Hematopoietic multipotent progenitor cell treated with erythropoietin and hydrocortisone succinate and interleukin-3 and kit ligand, for 8 days (in vitro differentiated cells): ENCODE results near the gene KCNC1.

Experiments used
- DNase-seq: peaks from one replicate; pipeline ENCODE4 v3.0.0-alpha.2; 2015

Gene KCNC1

GRCh38 chr11:17734418-17734911, at the start of gene KCNC1:
Gene KCNC1, plus strand, starts transcription at chr11:17734781. Its CDS starts 1,222 bp downstream, at chr11:17736003.
- DNase-seq: no peak

DNA sequence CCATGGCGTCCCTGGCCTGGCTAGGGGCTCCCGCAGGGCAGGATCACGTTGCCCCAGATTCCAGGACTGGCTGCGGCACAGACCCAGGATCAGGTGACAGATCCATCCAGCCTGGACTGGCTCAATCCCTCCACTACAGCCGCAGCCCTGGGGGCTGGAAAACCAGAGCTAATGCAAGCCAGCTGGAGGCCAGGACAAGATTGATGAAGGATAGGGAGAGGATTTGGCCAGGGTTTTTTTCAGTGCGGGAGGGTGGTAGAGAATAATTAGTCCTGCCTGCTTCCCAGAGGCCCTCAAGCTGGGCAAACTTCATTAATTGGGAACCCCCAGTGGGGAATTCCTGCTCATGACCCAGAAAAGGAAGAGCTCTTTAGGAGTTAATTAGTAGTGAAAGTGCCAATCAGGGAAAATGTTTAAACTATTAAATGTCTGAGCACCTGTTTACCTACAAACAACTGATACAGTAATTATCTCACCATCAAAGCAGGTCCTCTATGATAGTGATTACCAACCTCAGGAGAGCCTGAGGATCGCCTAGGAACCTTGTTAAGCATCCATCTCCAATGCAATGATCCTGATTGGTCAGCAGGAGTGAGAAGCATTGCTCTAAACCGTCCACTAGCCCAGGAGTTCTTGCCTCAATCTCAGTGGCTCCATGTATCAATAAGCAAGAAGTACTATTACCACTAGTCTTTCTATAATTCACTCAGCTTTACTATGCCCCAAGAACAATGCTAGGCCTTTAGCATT, 48.2 kb upstream of the KCNC1 start:
- no peak for DNase-seq

DNA sequence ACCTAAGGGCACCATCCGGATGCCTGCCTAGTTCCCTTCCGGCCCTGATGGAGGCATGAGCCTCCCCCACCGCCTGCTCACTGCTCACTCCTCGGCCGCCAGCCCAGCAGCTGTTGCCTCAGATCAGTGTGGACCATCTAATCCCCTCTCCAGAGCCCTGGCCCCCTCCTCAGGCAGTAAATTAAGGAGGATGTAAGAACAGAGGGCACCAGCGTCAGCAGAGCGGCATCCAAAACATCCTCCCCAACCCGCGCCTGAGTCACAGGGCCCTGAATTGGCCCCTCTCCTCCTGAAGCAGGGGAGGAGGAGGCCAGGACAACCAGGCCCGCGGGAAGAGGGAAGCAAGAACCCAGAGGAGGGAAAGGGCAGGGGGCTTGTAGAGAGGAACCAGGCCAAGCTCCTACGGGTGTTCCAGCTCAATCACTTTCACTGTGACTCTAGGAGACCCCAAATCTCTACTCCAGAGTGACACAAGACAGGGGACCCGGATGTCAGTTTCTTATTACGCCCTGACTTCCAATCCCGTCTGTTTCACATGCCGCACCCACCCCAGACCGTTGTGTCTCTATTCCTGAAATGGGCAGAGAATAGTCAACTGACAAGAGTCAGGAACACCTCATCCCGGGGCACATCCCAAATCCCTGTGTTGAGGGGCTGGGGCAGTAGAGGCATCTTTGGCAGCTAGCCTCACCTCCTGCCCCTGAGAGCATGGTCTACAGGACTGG, 46.5 kb upstream of the KCNC1 start:
- DNase-seq: no peak

GRCh38 chr11:17691550-17691949, 43.0 kb upstream of the KCNC1 start:
- DNase-seq: no peak

GRCh38 chr11:17691976-17692375, 42.6 kb upstream of the KCNC1 start:
- no peak for DNase-seq

- no peak for DNase-seq
These were observed 41.6 kb upstream of the KCNC1 start for GRCh38 chr11:17692931-17693330.

GRCh38 chr11:17693531-17693930, 41.0 kb upstream of the KCNC1 start:
- DNase-seq: no peak

DNA sequence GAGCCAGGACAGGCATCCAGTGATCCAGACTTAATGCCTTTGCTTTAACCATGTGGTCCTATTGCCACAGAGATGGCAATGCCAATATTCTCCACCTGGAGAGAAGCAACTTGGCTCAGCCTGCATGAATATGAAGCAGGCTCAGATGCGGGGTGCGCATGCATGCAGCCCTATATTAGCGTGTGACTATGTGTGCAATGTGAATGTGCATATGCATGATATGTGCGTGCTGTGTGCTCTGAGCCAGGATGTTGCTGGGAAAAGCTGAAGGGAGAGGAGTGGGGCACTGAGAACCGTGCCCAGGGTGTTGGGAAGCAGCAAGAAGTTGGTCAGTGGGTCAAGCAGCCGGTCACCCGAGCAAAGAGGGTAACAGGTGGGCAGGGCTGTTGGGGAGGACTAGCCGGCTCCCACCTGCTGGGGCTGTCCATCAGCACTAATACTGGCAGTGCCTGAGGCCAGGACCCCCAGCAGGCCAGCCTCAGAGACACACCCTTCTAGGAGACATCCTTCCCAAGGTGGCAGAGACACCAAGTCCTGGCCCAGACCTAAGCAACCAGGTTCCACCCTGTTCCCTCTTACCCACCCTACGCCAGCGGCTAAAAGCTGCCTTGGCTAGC, 40.0 kb upstream of the KCNC1 start:
- no peak for DNase-seq

DNA sequence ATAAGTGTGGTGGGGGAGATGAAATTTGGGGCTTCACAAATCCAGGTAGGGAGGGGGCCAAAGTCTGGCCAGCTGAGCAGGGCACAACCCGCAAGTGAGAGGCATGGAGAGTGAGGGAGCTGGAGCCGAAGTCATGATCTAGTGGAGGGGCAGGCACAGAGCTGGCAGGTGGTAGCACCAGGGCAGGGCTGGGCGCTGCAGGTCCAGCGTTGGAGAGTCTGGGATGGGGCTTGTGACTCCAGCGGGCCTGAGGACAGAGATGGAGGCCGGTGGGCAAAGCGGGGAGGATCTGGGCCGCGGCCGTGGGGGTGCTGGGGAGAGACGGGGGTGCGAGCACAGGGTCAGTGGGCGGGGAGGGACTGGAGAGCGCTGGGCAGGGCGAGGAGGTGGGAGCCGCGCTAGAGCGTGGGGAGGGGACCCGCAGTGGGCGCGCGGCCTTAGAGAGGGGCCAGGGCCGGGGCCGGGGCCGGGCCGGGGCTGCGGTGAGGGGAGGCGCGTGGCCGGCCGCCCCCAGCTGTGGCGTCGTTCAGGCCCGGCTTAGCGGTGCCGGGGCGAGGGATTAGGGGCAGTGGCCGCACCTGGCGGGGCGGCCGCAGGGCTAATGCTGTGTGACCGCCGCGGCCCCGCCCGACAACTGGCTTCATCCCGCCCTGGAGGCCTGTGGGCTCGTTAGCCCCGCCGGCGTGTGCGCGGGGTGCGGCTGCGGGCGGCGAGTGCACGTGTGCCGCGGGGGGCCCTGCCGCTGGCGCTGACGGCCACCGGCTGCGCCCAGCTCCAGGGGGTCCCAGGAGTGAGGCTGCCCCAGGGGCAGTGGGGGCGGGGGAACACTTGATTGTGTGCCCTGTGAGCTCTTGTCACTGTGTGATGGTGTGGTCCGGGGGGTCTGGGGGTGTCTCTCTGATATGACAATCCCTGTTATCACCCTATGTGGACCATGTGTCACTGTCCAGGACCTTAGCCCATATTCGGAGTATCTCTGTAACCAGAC, 38.8 kb upstream of the KCNC1 start:
- no peak for DNase-seq

DNA sequence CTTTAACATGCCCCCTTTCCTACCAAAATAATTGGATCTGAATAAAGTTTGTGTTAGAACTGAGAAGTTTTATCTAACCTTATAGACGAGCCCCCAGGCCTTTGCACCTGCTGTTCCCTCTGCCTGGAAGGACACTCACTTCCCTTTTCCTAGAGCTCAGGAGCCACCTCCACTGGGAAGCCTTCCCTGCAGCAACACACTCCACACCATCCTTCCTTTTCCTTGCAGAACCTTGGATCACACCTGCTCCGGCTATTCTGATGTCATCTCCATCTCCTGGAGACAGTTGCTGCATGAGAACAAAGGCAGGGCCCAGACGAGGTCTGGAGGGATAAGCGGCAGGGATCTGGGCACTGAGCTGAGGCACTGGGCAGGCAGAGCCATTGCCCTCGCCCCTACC, 37.8 kb upstream of the KCNC1 start:
- no peak for DNase-seq

- DNase-seq: no peak
These were observed 37.2 kb upstream of the KCNC1 start for GRCh38 chr11:17697175-17697949.

DNA sequence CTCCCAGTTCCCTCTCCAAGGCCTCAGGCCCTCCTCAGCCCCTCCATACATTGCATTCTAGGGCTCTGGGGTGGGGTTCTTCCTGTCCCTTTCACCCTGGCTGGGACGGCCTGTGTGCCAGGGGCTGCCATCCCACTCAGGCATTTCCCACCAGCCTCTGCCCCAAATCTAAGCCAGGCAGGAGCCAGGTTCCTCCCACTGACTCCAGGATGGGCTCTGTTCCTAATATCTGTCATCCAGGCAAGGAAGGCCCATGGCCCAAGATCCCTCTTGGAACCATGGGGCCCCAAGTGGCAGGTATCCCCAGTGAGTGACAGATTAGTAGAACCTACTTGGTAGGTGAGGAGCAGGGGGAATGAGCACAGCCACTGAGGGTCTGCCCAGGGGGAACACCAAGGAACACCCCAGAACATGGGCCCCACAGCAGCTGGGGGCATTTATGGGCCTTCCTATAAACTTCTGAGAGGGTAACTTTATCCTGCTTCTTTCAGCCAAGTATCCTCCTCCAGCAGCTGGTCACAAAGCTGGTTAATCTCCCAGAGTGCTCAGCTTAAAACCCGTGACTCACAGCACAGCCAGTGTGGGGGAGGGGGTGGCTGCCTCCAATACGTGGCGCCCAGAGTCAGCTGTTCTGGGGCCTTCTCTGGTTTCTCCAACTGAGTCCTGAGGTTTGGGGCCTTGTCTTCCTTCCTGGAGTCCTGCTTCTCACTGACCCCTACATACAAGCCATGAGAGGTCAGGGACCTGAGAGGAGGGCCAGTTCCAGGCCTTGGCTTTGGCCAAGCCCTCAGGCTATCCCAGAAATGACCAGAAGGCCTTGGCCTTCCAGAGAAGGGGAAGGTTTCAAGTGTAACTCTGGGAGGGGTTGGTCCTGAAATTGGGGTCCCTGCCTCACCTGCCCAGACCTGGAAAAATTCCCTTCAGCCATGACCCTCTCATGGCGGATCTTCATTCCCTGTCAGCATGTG, 35.1 kb upstream of the KCNC1 start:
- DNase-seq: no peak

GRCh38 chr11:17700991-17701390, 33.6 kb upstream of the KCNC1 start:
- DNase-seq: no peak

- no peak for DNase-seq
These were observed 31.7 kb upstream of the KCNC1 start for GRCh38 chr11:17702876-17703275.

GRCh38 chr11:17703951-17704350, 30.6 kb upstream of the KCNC1 start:
- DNase-seq: peak; percentile 43

GRCh38 chr11:17707830-17708229, 26.8 kb upstream of the KCNC1 start:
- no peak for DNase-seq

DNA sequence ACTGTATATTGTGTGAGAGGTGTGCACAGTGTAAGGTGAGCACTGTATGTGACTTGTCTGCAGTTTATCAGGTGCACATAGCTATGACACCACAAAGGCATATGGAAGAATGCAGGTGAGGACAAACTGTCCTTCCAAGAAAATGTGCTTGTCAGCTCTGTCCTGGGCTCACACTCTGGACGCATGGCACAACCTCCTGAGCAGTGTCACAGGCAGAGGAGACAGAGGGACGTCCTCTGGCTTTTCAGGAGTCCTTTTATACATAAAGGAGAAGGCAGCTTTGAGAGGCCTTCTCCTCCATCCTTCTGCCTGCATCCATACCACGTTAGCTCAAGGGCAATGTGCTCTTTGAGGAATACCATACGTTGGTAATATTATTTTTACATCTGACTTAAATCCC, 22.7 kb upstream of the KCNC1 start:
- no peak for DNase-seq

DNA sequence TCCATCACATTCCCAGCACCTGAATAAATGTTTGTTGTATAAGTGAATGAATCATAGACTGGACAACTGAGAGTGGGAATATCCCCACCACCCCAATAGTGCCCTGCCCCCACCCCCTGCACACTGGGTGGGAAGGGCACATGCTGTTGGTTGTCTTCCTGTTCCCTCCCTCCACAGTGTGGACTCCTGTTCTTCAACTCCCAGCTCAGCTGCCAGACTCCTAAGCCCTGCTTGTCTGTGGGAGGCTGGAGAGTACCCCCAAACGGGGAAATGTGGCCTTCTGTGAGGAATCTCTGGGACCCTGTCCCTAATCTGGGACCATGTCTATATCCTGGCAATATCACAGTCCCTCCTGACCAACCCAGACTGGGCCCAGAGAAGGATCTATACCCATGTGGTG, 20.7 kb upstream of the KCNC1 start:
- no peak for DNase-seq

GRCh38 chr11:17714356-17714854, 20.2 kb upstream of the KCNC1 start:
- no peak for DNase-seq

DNA sequence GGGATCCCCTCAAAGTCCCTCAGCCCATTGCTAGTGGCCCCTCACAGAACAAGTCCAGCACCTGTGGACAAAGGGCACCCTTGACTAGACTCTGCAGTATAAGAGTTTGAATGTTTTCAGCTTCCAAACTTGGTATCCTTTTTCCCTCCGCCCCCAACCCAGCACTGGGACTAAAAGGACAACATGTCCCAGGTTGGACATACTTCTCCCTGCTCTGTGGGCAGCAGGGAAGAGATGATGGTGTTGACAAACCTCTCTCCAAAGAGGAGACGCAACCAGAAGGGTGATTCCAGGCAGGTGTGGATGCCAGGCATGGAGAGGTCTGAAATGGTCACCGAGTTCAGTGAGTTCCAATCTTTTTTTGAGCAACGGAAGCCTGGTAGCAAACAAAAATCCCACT, 19.7 kb upstream of the KCNC1 start:
- no peak for DNase-seq
